GM21390 (cell line): Measurements from ENCODE around the gene CFAP20DC.
"Not testable (repeated sequence)": the region's sequence is repeated elsewhere in the genome, so short reads cannot be mapped to it uniquely, and the experiment has no call there.

Source experiments
- ATAC-seq: cut with Tn5 transposase; IDR thresholded peaks from one replicate; pipeline ENCODE4 v1.9.1; 2021; ENCODE audit not compliant: unreplicated experiment

The CFAP20DC gene

GRCh38 chr3:58706395-58707167 lies 343.2 kb downstream of the CFAP20DC start:
- ATAC-seq: no peak

- no peak for ATAC-seq
Observed at GRCh38 chr3:58704745-58705144, 345.1 kb downstream of the CFAP20DC start.

GRCh38 chr3:58704304-58704703 lies 345.5 kb downstream of the CFAP20DC start:
- ATAC-seq: not testable (repeated sequence)

GRCh38 chr3:58698246-58698645 lies 351.6 kb downstream of the CFAP20DC start:
- ATAC-seq: no peak

- no peak for ATAC-seq
Observed at GRCh38 chr3:58697561-58697960, 352.3 kb downstream of the CFAP20DC start.

DNA sequence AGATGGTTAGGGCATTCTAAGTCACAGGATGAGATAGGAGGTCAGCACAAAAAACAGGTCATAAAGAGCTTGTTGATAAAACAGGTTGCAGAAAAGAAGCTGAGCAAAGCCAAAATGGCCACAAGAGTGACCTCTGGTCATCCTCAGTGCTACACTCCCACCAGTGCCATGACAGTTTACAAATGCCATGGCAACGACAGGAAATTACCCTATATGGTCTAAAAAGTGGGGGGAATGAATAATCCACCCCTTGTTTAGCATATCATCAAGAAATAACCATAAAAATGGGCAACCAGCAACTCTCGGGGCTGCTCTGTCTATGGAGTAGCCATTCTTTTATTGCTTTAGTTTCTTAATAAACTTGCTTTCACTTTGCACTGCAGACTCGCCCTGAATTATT lies 353.0 kb downstream of the CFAP20DC start:
- ATAC-seq: not testable (repeated sequence)

- no peak for ATAC-seq
Observed at GRCh38 chr3:58696093-58696492, 353.7 kb downstream of the CFAP20DC start.

GRCh38 chr3:58695284-58695683 lies 354.5 kb downstream of the CFAP20DC start:
- ATAC-seq: not testable (repeated sequence)

GRCh38 chr3:58693940-58694850 lies 355.6 kb downstream of the CFAP20DC start:
- ATAC-seq: no peak

GRCh38 chr3:58692484-58692883 lies 357.3 kb downstream of the CFAP20DC start:
- ATAC-seq: no peak
